IMR-90 (cell line): ENCODE measurements around the gene MAP7. TPM values are rescaled to one million over a fixed set of nuclear protein-coding genes. Genes with fewer than 3 reads are reported as not detected.

Experiments
- ATAC-seq: fragments of 200-7000 bp; cut with Tn5 transposase; 2 replicates; pipeline ENCODE4 v1.9.1; 2020; ENCODE audit warnings: low read depth, mild to moderate bottlenecking, moderate library complexity
- BruUV-seq: library from RNA; stranded (reverse); fragments of 400-500 nt; replicated peaks from 2 replicates; lab custom pipeline; 2021; lab: Mats Ljungman, UMichigan
- CTCF ChIA-PET: fragments of 300-600 bp; formaldehyde crosslinking; extraction: SDS; loops from one replicate; lab custom pipeline; 2021; ENCODE audit warnings: antibody characterized with exemption; lab: Yijun Ruan, JAX
- POLR2A ChIA-PET: fragments of 300-600 bp; sonication (Branson Sonifier 250); formaldehyde crosslinking; loops from one replicate; lab custom pipeline; 2022; ENCODE audit warnings: antibody characterized with exemption; ENCODE audit not compliant: unreplicated experiment; lab: Charles Lee
- DNase-seq: peaks from one replicate; pipeline ENCODE4 v3.0.0; 2013
- H2AFZ ChIP-seq: replicated peaks from 2 replicates; pipeline ENCODE3; 2013; ENCODE audit warnings: low read length, mild to moderate bottlenecking; ENCODE audit not compliant: poor library complexity
- H2AK5ac ChIP-seq: 2 replicates; pipeline ENCODE4 v1.6.1; 2013; ENCODE audit warnings: low read depth, low read length, inconsistent platforms
- H2AK9ac ChIP-seq: replicated peaks from 2 replicates; pipeline ENCODE3; 2013; ENCODE audit warnings: mild to moderate bottlenecking, low read depth, low read length, moderate library complexity; ENCODE audit not compliant: poor library complexity
- H2BK120ac ChIP-seq: 2 replicates; pipeline ENCODE4 v1.6.1; 2013; ENCODE audit warnings: low read depth, low read length, inconsistent platforms
- H2BK15ac ChIP-seq: 3 replicates; pipeline ENCODE4 v1.6.1; 2013; ENCODE audit warnings: low read depth, low read length, inconsistent platforms
- H2BK20ac ChIP-seq: 2 replicates; pipeline ENCODE4 v1.6.1; 2013; ENCODE audit warnings: low read depth, mild to moderate bottlenecking, inconsistent platforms, low read length, moderate library complexity
- H2BK5ac ChIP-seq: 2 replicates; pipeline ENCODE4 v1.6.1; 2013; ENCODE audit warnings: mild to moderate bottlenecking, low read depth, low read length, inconsistent platforms; ENCODE audit not compliant: poor library complexity, severe bottlenecking
- H3K14ac ChIP-seq: replicated peaks from 2 replicates; pipeline ENCODE4 v1.6.1; 2013; ENCODE audit warnings: low read depth, low read length, inconsistent platforms
- H3K18ac ChIP-seq: 2 replicates; pipeline ENCODE4 v1.6.1; 2013; ENCODE audit warnings: low read depth, low read length, control low read depth
- H3K23ac ChIP-seq: 2 replicates; pipeline ENCODE4 v1.6.1; 2013; ENCODE audit warnings: low read depth, low read length, inconsistent platforms
- H3K27ac ChIP-seq: 2 replicates; pipeline ENCODE4 v1.5.1; 2013; ENCODE audit warnings: mild to moderate bottlenecking, control low read depth, low read length; ENCODE audit not compliant: insufficient read depth
- H3K27me3 ChIP-seq: 2 replicates; pipeline ENCODE4 v1.6.1; 2013; ENCODE audit warnings: low read length; ENCODE audit not compliant: control insufficient read depth, insufficient read depth
- H3K36me3 ChIP-seq: 2 replicates; pipeline ENCODE4 v1.6.1; 2013; ENCODE audit warnings: low read length, mixed read lengths; ENCODE audit not compliant: control insufficient read depth, insufficient read depth
- H3K4ac ChIP-seq: 2 replicates; pipeline ENCODE4 v1.6.1; 2013; ENCODE audit warnings: low read depth, low read length, inconsistent platforms
- H3K4me1 ChIP-seq: 2 replicates; pipeline ENCODE4 v1.6.1; 2013; ENCODE audit warnings: low read length, mixed read lengths; ENCODE audit not compliant: control insufficient read depth, insufficient read depth
- H3K4me2 ChIP-seq: 2 replicates; pipeline ENCODE4 v1.6.1; 2013; ENCODE audit warnings: low read depth, mild to moderate bottlenecking, control low read depth, low read length, moderate library complexity
- H3K4me3 ChIP-seq: 2 replicates; pipeline ENCODE4 v1.5.1; 2013; ENCODE audit warnings: low read depth, mild to moderate bottlenecking, control low read depth, low read length, moderate library complexity; ENCODE audit not compliant: insufficient read depth
- H3K56ac ChIP-seq: 2 replicates; pipeline ENCODE4 v1.6.1; 2013; ENCODE audit warnings: low read length, inconsistent platforms; ENCODE audit not compliant: insufficient read depth; ENCODE audit errors: extremely low read depth
- H3K79me1 ChIP-seq, 2 experiments: 2 replicates each; pipeline ENCODE4 v1.6.1; 2013; ENCODE audit warnings: low read length in 2 of 2, inconsistent platforms in 1 of 2, low read depth in 1 of 2
- H3K9ac ChIP-seq: 2 replicates; pipeline ENCODE4 v1.6.1; 2013; ENCODE audit warnings: low read depth, low read length, control low read depth
- H3K9me1 ChIP-seq: 2 replicates; pipeline ENCODE4 v1.6.1; 2013; ENCODE audit warnings: low read length, inconsistent platforms; ENCODE audit not compliant: insufficient read depth
- H3K9me3 ChIP-seq: 2 replicates; pipeline ENCODE4 v1.6.1; 2013; ENCODE audit warnings: low read length; ENCODE audit not compliant: control insufficient read depth, insufficient read depth
- H4K20me1 ChIP-seq: 2 replicates; pipeline ENCODE4 v1.6.1; 2013; ENCODE audit warnings: low read length, inconsistent platforms; ENCODE audit not compliant: insufficient read depth
- H4K5ac ChIP-seq: 2 replicates; pipeline ENCODE4 v1.6.1; 2013; ENCODE audit warnings: mild to moderate bottlenecking, low read depth, low read length, control low read depth
- H4K8ac ChIP-seq, 2 experiments: 2 replicates each; pipeline ENCODE4 v1.6.1; 2013; ENCODE audit warnings: low read depth in 2 of 2, low read length in 2 of 2, control low read depth in 1 of 2, inconsistent platforms in 1 of 2
- H4K91ac ChIP-seq: 2 replicates; pipeline ENCODE4 v1.6.1; 2013; ENCODE audit warnings: low read depth, low read length, inconsistent platforms; ENCODE audit not compliant: insufficient read depth
- CEBPB ChIP-seq: IDR thresholded peaks from 2 replicates; pipeline ENCODE4 v1.6.1; 2012; ENCODE audit warnings: low read depth, low read length, improper control_type of control experiment
- CHD1 ChIP-seq: IDR thresholded peaks from 2 replicates; pipeline ENCODE4 v1.6.1; 2012; ENCODE audit warnings: low read depth, low read length, improper control_type of control experiment
- FOS ChIP-seq: fragments of 150-350 bp; IDR thresholded peaks from 2 replicates; pipeline ENCODE4 v1.6.1; 2016; ENCODE audit warnings: low read depth, low read length
- MAZ ChIP-seq: IDR thresholded peaks from 2 replicates; pipeline ENCODE4 v1.6.1; 2012; ENCODE audit warnings: low read depth, mild to moderate bottlenecking, low read length, improper control_type of control experiment, moderate library complexity, borderline replicate concordance
- MXI1 ChIP-seq: IDR thresholded peaks from 2 replicates; pipeline ENCODE4 v1.6.1; 2012; ENCODE audit warnings: low read depth, mild to moderate bottlenecking, low read length, moderate library complexity, borderline replicate concordance
- POLR2A ChIP-seq: IDR thresholded peaks from 2 replicates; pipeline ENCODE4 v1.6.1; 2012; ENCODE audit warnings: mild to moderate bottlenecking, low read depth, low read length
- RAD21 ChIP-seq: IDR thresholded peaks from 2 replicates; pipeline ENCODE4 v1.6.1; 2012; ENCODE audit warnings: low read length, improper control_type of control experiment
- RCOR1 ChIP-seq: IDR thresholded peaks from 2 replicates; pipeline ENCODE4 v1.6.1; 2012; ENCODE audit warnings: mild to moderate bottlenecking, low read length, improper control_type of control experiment; ENCODE audit not compliant: insufficient replicate concordance
- RFX5 ChIP-seq: IDR thresholded peaks from 2 replicates; pipeline ENCODE4 v1.8.0; 2012; ENCODE audit warnings: low read depth, mild to moderate bottlenecking, low read length, moderate library complexity
- SMC3 ChIP-seq: fragments of 150-350 bp; IDR thresholded peaks from 2 replicates; pipeline ENCODE4 v1.6.1; 2016; ENCODE audit warnings: low read depth, mild to moderate bottlenecking, antibody characterized with exemption, low read length, moderate library complexity
- WGBS, 2 experiments: methylation state at CpG; one replicate each; pipeline versions ENCODE4 v1.1.5 to v1.1.7; 2013; ENCODE audit warnings: missing lambda C conversion rate in 2 of 2; ENCODE audit not compliant: insufficient read length in 1 of 2; ENCODE audit errors: extremely low coverage in 2 of 2; 5-methylcytosine and 5-hydroxymethylcytosine counted together
- dilution Hi-C: fragments of 300-500 bp; cut with HindIII; formaldehyde crosslinking; loops from one replicate; pipeline ENCODE4 v1.14.3; 2018; ENCODE audit warnings: low sequenced_read_pairs; ENCODE audit not compliant: unreplicated experiment
- in situ Hi-C: fragments of 300-500 bp; cut with MboI; formaldehyde crosslinking; loops from 3 replicates; pipeline ENCODE4 v1.14.3; 2019; ENCODE audit warnings: low sequenced_read_pairs, inconsistent platforms, mixed read lengths
- intact Hi-C: fragments of 100-400 bp; cut with micrococcal nuclease; formaldehyde crosslinking; loops from 2 replicates; pipeline ENCODE4 v1.10.0; 2022
- polyA plus RNA-seq, 3 experiments: library from polyadenylated mRNA; depleted of rRNA; stranded (reverse); fragments of >200 nt; gene quantifications; 2 replicates each; pipeline ENCODE4 v1.2.3, GENCODE V29; 2012; ENCODE audit warnings: low replicate concordance in 1 of 3
- total RNA-seq: library from RNA; depleted of rRNA; stranded (reverse); fragments of >200 nt; gene quantifications from 2 replicates; pipeline ENCODE4 v1.2.3, GENCODE V29; 2012
- TF ChIP-seq, protein P1 (sequence below): fragments of 150-350 bp; IDR thresholded peaks from 2 replicates; pipeline ENCODE4 v1.6.1; 2016; ENCODE audit warnings: low read depth, mild to moderate bottlenecking, low read length, moderate library complexity, borderline replicate concordance
- TF ChIP-seq, protein P2 (sequence below): fragments of 150-350 bp; IDR thresholded peaks from 2 replicates; pipeline ENCODE4 v1.6.1; 2017; ENCODE audit warnings: mild to moderate bottlenecking, antibody characterized with exemption, low read length, low read depth

The MAP7 gene
- total and polyA plus RNA-seq, 2 of the 4 experiments (the other 2 are of a cell fraction) = 0.19 to 0.36 TPM

DNA sequence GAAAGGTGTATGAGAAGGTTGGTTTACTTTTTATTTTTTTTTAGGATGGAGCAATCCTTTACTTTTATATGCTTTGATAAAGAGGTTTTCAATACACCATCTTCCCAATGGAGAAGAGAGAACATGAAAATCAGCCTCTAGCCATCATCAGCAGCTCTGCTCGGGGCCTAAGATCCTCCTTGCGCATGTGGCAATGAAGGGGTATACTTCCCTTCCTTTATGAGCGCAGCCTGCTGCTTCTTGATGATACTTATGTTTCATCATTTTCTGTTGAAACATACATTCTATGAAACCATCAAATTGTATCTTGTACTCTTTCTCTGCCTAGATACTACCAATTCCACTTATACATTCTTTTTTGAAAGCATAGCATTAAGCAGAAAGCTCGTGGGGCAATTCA lies 74.5 kb downstream of the MAP7 start:
- no peak overlapping the region for H3K4ac ChIP-seq
- in situ Hi-C loops (no loop called here), dilution Hi-C loops (no loop called here), intact Hi-C loops (loop anchor here (5.0 kb wide), 1 partner anchor 58 kb away; no protein-coding TSS in a partner anchor)
- no peak overlapping the region for H2AK9ac ChIP-seq
- no peak overlapping the region for H3K23ac ChIP-seq
- H3K18ac ChIP-seq = no peak overlapping the region
- no peak overlapping the region for H2BK120ac ChIP-seq
- no peak overlapping the region for H3K4me2 ChIP-seq
- no peak overlapping the region for H4K91ac ChIP-seq
- no peak overlapping the region for H2BK5ac ChIP-seq
- no peaks in the 10 kb centered on the region for H3K4me1 ChIP-seq
- H2AK5ac ChIP-seq = no peak overlapping the region
- no peaks in the 10 kb centered on the region for H3K9me1 ChIP-seq
- no peak overlapping the region for H2BK20ac ChIP-seq
- no peaks in the 10 kb centered on the region for H3K79me1 ChIP-seq
- no peak for DNase-seq
- no peak for ATAC-seq
- no peaks in the 10 kb centered on the region for H3K36me3 ChIP-seq
- H3K9ac ChIP-seq = no peak overlapping the region
- H2BK15ac ChIP-seq = no peak overlapping the region
- TF ChIP-seq SMC3 = no peak
- TF ChIP-seq, protein P1, sequence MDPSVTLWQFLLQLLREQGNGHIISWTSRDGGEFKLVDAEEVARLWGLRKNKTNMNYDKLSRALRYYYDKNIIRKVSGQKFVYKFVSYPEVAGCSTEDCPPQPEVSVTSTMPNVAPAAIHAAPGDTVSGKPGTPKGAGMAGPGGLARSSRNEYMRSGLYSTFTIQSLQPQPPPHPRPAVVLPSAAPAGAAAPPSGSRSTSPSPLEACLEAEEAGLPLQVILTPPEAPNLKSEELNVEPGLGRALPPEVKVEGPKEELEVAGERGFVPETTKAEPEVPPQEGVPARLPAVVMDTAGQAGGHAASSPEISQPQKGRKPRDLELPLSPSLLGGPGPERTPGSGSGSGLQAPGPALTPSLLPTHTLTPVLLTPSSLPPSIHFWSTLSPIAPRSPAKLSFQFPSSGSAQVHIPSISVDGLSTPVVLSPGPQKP = no peak
- no peak for TF ChIP-seq RFX5
- TF ChIP-seq RCOR1 = no peak
- TF ChIP-seq CEBPB = no peak
- TF ChIP-seq RAD21 = no peak
- TF ChIP-seq CHD1 = no peak
- TF ChIP-seq, protein P2, sequence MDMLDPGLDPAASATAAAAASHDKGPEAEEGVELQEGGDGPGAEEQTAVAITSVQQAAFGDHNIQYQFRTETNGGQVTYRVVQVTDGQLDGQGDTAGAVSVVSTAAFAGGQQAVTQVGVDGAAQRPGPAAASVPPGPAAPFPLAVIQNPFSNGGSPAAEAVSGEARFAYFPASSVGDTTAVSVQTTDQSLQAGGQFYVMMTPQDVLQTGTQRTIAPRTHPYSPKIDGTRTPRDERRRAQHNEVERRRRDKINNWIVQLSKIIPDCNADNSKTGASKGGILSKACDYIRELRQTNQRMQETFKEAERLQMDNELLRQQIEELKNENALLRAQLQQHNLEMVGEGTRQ = no peak
- no peak for TF ChIP-seq MAZ
- no peak for TF ChIP-seq POLR2A
- no peak for TF ChIP-seq FOS
- no peak for TF ChIP-seq MXI1
- no peak overlapping the region for H4K8ac ChIP-seq
- CTCF ChIA-PET = no interaction called here
- no peak overlapping the region for H3K56ac ChIP-seq
- BruUV-seq = no TSS peak
- no peaks in the 10 kb centered on the region; the same call in 1 of the 2 replicates for H3K27me3 ChIP-seq
- POLR2A ChIA-PET = no interaction called here
- H3K27ac ChIP-seq = no peak overlapping the region
- no peak overlapping the region for H4K5ac ChIP-seq
- no peaks in the 10 kb centered on the region for H3K9me3 ChIP-seq
- H2AFZ ChIP-seq = no peak overlapping the region
- H3K14ac ChIP-seq = no peak overlapping the region
- H4K20me1 ChIP-seq = no peaks in the 10 kb centered on the region
- no CpG with 5 or more reads among the region's 4 CpGs for WGBS, 2 experiments
- H3K4me3 ChIP-seq = no peak overlapping the region
